Measurements from ENCODE around the gene USP20. TPM values are rescaled to one million over a fixed set of nuclear protein-coding genes. Genes with fewer than 3 reads are reported as not detected.

Gene USP20
- total and polyA plus RNA-seq, 5 donors: 12.9 to 18.4 (median 15.6) TPM

DNA sequence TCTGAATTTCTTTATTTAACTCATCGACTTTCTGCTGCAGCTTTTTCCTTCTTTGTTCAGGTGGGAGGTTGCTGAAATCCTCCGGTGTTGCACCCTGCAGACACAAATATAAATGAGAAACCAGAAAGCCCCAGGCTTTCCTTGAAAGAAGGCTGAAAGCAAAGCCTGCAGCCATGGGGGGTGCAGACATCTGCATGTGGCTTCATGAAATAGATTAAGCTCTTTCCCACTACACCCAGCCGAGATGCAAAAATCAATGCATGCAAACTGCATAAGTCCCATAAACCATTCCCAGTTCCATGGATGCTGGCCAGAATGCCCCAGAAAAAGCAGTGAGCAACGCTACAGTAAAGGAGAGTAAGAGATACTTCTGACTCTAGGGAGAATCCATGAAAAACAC is 73.6 kb downstream of the USP20 start:
- intact Hi-C loops (cut with DNase I): no loop called here
- ATAC-seq: no peak
- H3K4me1 ChIP-seq (ENCODE audit: control insufficient read depth, insufficient read depth, low read length): peaks cover 1% of the 10 kb centered on the region
- no peaks in the 10 kb centered on the region for H3K9me3 ChIP-seq (ENCODE audit: control insufficient read depth, low read length)
- 89% methylated on average over 4 of the region's 4 CpGs for WGBS
- H3K27me3 ChIP-seq (ENCODE audit: control insufficient read depth, insufficient read depth): no peaks in the 10 kb centered on the region
- H3K27ac ChIP-seq (ENCODE audit: low read length): no peak overlapping the region
- no peak for DNase-seq
- H3K4me3 ChIP-seq (ENCODE audit: low read length): no peak overlapping the region

DNA sequence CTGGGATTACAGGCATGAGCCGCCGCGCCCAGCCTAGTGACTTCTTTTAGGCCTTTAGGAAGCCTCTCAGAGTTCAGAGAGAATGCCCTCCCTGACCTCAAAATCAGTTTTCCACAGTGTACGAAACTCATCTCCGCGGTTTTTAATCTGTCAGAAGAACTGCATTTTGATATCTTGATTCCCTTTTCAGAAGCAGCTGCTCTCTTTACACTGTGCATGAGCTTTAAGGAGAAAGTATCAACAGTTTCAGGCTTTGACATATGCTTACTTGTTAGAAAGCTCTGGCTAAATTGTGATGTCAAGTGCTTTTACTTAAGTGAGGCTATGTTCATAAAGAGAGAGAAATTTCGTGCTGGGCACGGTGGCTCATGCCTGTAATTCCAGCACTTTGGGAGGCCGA is 74.6 kb downstream of the USP20 start:
- H3K4me1 ChIP-seq (ENCODE audit: control insufficient read depth, insufficient read depth, low read length): peaks cover 1% of the 10 kb centered on the region
- H3K27me3 ChIP-seq (ENCODE audit: control insufficient read depth, insufficient read depth): no peaks in the 10 kb centered on the region
- no peak overlapping the region for H3K4me3 ChIP-seq (ENCODE audit: low read length)
- WGBS: 91% methylated on average over 9 of the region's 9 CpGs
- DNase-seq (no peak), ATAC-seq (no peak)
- intact Hi-C loops (cut with DNase I): no loop called here
- H3K27ac ChIP-seq (ENCODE audit: low read length): no peak overlapping the region
- no peaks in the 10 kb centered on the region for H3K9me3 ChIP-seq (ENCODE audit: control insufficient read depth, low read length)

DNA sequence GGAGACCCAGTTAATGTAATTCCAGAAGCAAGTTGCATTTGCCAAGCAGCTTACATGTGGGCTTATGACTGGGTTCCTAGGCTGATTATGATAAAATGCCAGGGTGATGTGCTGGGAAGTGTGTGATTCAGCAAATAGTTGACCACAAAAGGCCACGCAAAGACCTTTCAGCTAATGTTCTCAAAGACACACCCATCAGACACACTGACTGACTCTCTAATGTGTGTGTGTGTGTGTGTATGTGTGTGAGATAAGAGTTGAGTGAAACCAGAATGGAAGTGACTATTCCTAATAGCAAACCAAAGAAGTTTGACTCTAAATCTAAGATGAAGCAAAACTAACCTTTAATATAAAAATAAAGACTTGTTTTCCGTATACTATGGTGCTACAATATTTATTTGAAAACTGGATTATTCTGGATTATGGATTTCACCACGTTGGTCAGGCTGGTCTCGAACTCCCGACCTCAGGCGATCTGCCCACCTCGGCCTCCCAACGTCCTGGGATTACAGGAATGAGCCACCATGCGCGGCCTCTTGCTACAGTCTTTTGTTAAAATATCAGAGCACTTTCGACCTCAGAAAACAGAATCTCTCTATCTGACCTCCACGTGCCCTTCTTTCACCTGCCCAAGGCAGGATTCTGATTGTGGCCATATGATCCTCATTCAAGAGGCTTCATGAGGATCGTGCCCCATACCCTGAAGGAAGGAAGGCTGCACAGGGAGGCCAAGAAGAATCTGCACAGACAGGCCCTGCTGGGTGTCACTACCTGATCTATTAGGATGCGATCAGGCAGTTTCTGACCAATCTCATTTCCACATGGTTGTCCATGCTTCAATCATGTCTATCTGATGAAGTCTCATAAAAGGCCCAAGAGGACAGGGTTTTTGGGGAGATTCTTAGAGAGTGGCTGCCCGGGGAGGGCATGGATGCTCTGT is 75.6 kb downstream of the USP20 start:
- ATAC-seq (peak; percentile 61 to 92), DNase-seq (peak in 1 of 3 donors; percentile 24)
- H3K4me1 ChIP-seq (ENCODE audit: control insufficient read depth, insufficient read depth, low read length): peaks cover 1% of the 10 kb centered on the region
- 83% methylated on average over 15 of the region's 15 CpGs for WGBS
- no peak overlapping the region for H3K27ac ChIP-seq (ENCODE audit: low read length)
- intact Hi-C loops (cut with DNase I): no loop called here
- H3K4me3 ChIP-seq (ENCODE audit: low read length): no peak overlapping the region
- no peaks in the 10 kb centered on the region for H3K27me3 ChIP-seq (ENCODE audit: control insufficient read depth, insufficient read depth)
- H3K9me3 ChIP-seq (ENCODE audit: control insufficient read depth, low read length): no peaks in the 10 kb centered on the region

DNA sequence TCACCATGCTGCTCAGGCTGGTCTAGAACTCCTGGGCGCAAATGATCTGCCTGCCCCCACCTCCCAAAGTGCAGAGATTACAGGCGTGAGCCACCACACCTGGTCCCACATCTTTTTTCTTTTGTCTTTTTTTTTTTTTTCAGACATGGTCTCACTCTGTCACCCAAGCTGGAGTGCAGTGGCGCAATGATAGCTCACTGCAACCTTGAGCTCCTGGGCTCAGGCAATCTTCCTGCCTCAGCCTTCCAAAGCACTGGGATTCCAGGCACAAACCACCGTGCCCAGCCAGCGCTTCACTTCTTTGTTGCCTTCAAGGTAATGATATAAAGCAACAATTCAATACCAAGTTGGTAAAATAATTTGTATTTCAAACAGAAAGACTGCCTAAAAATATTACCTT is 78.8 kb downstream of the USP20 start:
- intact Hi-C loops (cut with DNase I): no loop called here
- Histone ChIP-seq H3K4me1 (ENCODE audit: control insufficient read depth, insufficient read depth, low read length) (peaks cover 1% of the 10 kb centered on the region), H3K27ac (ENCODE audit: low read length) (no peak overlapping the region), H3K27me3 (ENCODE audit: control insufficient read depth, insufficient read depth) (no peaks in the 10 kb centered on the region), H3K4me3 (ENCODE audit: low read length) (no peak overlapping the region), H3K9me3 (ENCODE audit: control insufficient read depth, low read length) (no peaks in the 10 kb centered on the region)
- 98% methylated on average over 5 of the region's 5 CpGs for WGBS
- DNase-seq: peak in 1 of 3 donors; percentile 17
- no peak for ATAC-seq

DNA sequence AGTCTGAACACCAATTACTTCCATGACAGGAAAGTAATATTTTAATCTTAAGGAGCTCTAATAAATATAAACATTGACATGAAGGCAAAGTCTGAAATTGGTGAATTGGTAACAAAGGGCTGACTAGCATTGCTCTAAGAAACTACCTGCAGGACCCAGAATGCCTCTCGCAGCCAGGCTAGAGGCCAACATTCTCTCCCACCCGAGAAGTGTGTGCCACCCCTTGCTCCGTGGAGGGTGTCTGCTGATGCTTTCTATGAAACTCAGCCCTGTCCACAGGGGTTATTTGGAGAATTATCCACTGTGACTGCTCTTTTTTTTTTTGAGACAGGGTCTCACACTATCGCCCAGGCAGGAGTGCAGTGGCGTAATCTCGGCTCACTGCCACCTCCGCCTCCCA is 81.4 kb downstream of the USP20 start:
- DNase-seq (no peak), ATAC-seq (no peak)
- 97% methylated on average over 7 of the region's 7 CpGs for WGBS
- H3K27me3 ChIP-seq (ENCODE audit: control insufficient read depth, insufficient read depth): no peaks in the 10 kb centered on the region
- intact Hi-C loops (cut with DNase I): no loop called here
- no peak overlapping the region for H3K27ac ChIP-seq (ENCODE audit: low read length)
- H3K9me3 ChIP-seq (ENCODE audit: control insufficient read depth, low read length): no peaks in the 10 kb centered on the region
- H3K4me1 ChIP-seq (ENCODE audit: control insufficient read depth, insufficient read depth, low read length): no peaks in the 10 kb centered on the region
- H3K4me3 ChIP-seq (ENCODE audit: low read length): no peak overlapping the region

DNA sequence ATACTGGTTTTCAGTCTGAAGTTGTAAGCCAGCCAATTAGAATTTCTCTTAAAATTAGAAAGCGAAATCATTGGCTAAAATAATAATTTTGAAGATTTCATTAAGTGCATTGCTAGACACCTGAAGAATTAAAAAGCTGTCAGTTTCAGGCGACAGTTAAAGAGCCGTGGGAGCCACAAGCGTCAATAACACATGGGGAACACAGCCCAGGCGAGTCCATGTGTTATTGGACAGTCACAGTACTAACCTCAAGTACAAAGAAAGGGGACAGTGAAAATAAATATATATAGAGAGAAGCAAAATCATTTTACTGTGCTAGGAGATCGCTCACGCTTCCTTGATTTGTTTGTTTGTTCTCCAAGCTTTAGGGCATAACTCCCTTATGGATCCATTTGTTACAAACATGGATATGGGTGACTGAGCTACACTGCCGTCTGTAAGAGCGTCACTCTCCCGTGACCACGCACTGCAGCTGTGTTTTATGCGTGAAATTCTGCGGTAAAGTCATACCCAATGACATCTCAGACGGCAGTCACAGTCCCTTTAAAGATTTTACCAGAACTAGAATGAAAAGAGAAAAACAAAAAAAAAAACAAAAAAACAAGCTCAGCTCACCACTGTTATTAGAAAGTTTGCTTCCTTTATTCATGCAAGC is 83.2 kb downstream of the USP20 start:
- ATAC-seq (no peak), DNase-seq (no peak)
- 95% methylated on average over 14 of the region's 14 CpGs for WGBS
- intact Hi-C loops (cut with DNase I): no loop called here
- Histone ChIP-seq H3K4me1 (ENCODE audit: control insufficient read depth, insufficient read depth, low read length) (no peaks in the 10 kb centered on the region), H3K4me3 (ENCODE audit: low read length) (no peak overlapping the region), H3K9me3 (ENCODE audit: control insufficient read depth, low read length) (no peaks in the 10 kb centered on the region), H3K27me3 (ENCODE audit: control insufficient read depth, insufficient read depth) (no peaks in the 10 kb centered on the region), H3K27ac (ENCODE audit: low read length) (no peak overlapping the region)

DNA sequence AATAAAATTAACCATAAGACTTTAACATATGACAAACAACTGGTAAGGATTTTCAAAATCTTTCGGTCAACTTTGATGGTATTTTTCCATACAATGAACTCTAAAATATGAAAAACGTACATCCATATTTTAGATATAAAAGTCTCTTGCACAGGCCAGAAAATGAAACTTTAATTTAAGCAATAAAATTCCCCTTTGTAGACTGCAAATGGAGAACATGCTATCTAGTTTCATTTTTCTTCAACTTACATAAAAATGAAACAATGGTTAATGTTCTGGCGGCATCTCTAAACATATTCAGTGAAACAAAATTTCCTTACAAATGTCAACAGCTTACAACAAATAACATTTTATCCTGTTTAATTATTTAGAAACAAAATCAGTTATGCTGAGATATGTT is 84.0 kb downstream of the USP20 start:
- no peaks in the 10 kb centered on the region for H3K4me1 ChIP-seq (ENCODE audit: control insufficient read depth, insufficient read depth, low read length)
- H3K27ac ChIP-seq (ENCODE audit: low read length): no peak overlapping the region
- DNase-seq (no peak), ATAC-seq (no peak)
- WGBS: 56% methylated on average over 3 of the region's 3 CpGs
- no peak overlapping the region for H3K4me3 ChIP-seq (ENCODE audit: low read length)
- H3K27me3 ChIP-seq (ENCODE audit: control insufficient read depth, insufficient read depth): no peaks in the 10 kb centered on the region
- H3K9me3 ChIP-seq (ENCODE audit: control insufficient read depth, low read length): no peaks in the 10 kb centered on the region
- intact Hi-C loops (cut with DNase I): no loop called here

DNA sequence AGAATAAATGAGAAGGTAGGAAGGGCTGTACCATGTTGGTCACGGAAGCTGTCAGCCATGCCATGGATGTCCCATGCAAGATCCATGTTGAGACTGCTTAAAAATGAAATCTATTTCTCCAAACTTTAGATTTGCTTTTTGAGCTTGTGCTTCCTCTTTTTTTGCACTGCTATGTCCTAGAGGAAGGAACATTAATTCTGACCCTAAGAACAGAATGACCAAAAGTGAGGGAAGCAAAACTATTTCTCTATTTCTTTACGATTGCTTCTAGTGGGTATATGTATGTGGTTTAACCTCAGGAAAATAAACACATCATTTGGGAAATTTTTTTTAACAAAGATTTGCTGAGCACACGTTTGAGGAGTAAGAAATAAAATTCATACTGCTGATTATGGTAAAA is 84.6 kb downstream of the USP20 start:
- WGBS: 83% methylated on average over 3 of the region's 3 CpGs
- no peak overlapping the region for H3K4me3 ChIP-seq (ENCODE audit: low read length)
- ATAC-seq: peak in 1 of 2 donors; percentile 18

DNA sequence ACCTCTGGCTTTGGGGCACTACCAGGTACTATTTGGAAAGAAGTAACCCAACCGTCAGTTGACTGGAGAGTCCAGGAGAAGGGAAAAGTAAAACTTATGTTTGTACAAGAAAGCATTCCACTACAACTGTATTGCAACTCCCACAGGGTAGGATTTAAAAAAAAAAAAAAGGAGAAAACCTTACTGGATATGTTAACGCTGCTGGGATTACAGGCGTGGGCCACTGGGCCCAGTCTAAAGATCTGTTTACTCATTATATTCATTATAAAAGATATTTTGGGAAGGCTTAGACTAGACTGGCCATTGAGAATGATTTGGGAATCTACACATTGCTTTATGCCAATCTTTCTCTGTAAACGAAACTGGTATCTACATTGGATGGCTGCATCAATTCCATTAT is 86.6 kb downstream of the USP20 start:
- no peaks in the 10 kb centered on the region for H3K27me3 ChIP-seq (ENCODE audit: control insufficient read depth, insufficient read depth)
- 90% methylated on average over 4 of the region's 4 CpGs for WGBS
- DNase-seq: no peak
- no peaks in the 10 kb centered on the region for H3K4me1 ChIP-seq (ENCODE audit: control insufficient read depth, insufficient read depth, low read length)
- intact Hi-C loops (cut with DNase I): no loop called here
- H3K4me3 ChIP-seq (ENCODE audit: low read length): no peak overlapping the region
- no peaks in the 10 kb centered on the region for H3K9me3 ChIP-seq (ENCODE audit: control insufficient read depth, low read length)
- H3K27ac ChIP-seq (ENCODE audit: low read length): no peak overlapping the region
- ATAC-seq: no peak

More for the DNA sequence above, 84.6 kb downstream of the USP20 start:
- Histone ChIP-seq H3K4me1 (ENCODE audit: control insufficient read depth, insufficient read depth, low read length) (no peaks in the 10 kb centered on the region), H3K9me3 (ENCODE audit: control insufficient read depth, low read length) (no peaks in the 10 kb centered on the region), H3K27me3 (ENCODE audit: control insufficient read depth, insufficient read depth) (no peaks in the 10 kb centered on the region), H3K27ac (ENCODE audit: low read length) (no peak overlapping the region)
- DNase-seq: no peak
- intact Hi-C loops (cut with DNase I): no loop called here

DNA sequence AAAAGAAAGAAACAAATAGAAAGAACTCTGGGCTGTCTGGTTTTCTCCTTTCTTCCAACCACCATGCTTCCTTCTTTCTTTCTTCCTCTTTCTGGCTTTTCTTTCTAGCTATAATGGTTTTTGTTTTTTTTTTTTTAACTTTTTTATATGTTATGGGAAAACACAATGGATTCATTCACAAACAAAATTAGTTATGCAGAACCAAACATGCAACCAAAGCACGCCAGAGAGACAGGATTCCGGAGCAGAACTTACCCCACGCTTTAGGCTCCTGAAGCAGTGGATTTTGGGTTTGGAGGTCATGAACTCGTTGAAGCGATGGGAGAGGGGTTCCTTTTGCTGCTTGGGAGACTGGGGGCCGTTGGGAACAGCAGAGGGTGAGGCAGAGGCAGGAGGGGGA is 88.3 kb downstream of the USP20 start:
- Histone ChIP-seq H3K4me3 (ENCODE audit: low read length) (no peak overlapping the region), H3K27ac (ENCODE audit: low read length) (no peak overlapping the region), H3K4me1 (ENCODE audit: control insufficient read depth, insufficient read depth, low read length) (no peaks in the 10 kb centered on the region), H3K9me3 (ENCODE audit: control insufficient read depth, low read length) (no peaks in the 10 kb centered on the region), H3K27me3 (ENCODE audit: control insufficient read depth, insufficient read depth) (no peaks in the 10 kb centered on the region)
- intact Hi-C loops (cut with DNase I): no loop called here
- no peak for ATAC-seq
- no peak for DNase-seq
- WGBS: 70% methylated on average over 6 of the region's 6 CpGs

DNA sequence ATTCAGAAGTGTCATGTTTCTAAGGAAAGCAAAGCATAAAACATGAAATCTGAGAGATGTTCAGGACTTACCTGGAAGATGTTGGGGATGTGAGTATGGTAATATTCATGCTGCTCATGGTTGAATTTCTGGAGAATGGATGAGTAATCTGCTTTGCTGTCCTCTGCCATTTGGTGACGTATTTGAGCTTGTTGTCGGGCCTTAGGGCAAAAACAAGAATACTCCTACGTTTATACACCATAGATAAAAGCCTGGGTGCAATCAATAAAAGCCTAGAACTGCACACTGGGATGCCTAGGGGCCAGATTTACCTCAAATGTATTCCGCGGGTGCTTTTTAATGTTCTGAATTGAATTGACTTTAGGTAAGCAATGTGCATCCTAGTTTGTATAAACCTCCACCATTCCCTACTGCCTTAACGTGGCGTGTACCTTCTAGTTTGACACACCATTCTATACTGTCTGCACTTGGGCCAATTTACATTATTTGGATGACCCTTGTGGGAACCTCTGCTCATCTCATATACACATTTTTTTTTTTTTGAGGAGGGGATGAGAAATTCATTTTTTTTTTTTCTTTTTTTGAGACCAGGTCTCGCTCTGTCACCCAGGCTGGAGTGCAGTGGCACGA is 94.4 kb downstream of the USP20 start:
- H3K27ac ChIP-seq (ENCODE audit: low read length): no peak overlapping the region
- no peak for ATAC-seq
- H3K4me3 ChIP-seq (ENCODE audit: low read length): no peak overlapping the region
- no peaks in the 10 kb centered on the region for H3K27me3 ChIP-seq (ENCODE audit: control insufficient read depth, insufficient read depth)
- 97% methylated on average over 9 of the region's 9 CpGs for WGBS
- no peak for DNase-seq
- intact Hi-C loops (cut with DNase I): no loop called here
- no peaks in the 10 kb centered on the region for H3K9me3 ChIP-seq (ENCODE audit: control insufficient read depth, low read length)
- peaks cover 11% of the 10 kb centered on the region for H3K4me1 ChIP-seq (ENCODE audit: control insufficient read depth, insufficient read depth, low read length)

Measured in right cardiac atrium (tissue), 5 donors.